GM10266 (cell line): ENCODE results near the gene TAS2R38.

Source experiments
- DNase-seq: peaks from one replicate; pipeline ENCODE4 v3.0.0; 2012; ENCODE audit errors: extremely low spot score
- CTCF ChIP-seq: IDR thresholded peaks from 2 replicates; pipeline ENCODE4 v1.5.1; 2012; ENCODE audit warnings: mild to moderate bottlenecking, low read depth; ENCODE audit not compliant: control insufficient read depth, insufficient read depth; ENCODE audit errors: missing control alignments

TAS2R38 gene

DNA sequence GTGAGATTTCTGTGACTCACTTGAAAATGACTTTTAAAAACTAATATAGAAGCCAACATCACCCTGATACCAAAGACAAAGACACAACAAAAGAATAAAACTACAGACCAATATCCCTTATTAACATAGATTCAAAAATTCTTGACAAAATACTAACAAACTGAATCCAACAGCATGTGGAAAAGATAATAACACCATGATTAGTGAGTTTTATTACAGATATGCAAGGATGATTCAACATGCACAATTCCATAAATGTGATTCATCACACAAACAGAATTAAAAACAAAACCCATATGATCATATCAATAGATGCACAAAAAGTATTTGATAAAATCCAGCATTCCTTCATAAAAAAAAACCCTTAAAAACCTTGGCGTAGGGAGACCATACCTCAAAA lies 28.6 kb upstream of the TAS2R38 start:
- no peak for TF ChIP-seq CTCF
- no peak for DNase-seq

DNA sequence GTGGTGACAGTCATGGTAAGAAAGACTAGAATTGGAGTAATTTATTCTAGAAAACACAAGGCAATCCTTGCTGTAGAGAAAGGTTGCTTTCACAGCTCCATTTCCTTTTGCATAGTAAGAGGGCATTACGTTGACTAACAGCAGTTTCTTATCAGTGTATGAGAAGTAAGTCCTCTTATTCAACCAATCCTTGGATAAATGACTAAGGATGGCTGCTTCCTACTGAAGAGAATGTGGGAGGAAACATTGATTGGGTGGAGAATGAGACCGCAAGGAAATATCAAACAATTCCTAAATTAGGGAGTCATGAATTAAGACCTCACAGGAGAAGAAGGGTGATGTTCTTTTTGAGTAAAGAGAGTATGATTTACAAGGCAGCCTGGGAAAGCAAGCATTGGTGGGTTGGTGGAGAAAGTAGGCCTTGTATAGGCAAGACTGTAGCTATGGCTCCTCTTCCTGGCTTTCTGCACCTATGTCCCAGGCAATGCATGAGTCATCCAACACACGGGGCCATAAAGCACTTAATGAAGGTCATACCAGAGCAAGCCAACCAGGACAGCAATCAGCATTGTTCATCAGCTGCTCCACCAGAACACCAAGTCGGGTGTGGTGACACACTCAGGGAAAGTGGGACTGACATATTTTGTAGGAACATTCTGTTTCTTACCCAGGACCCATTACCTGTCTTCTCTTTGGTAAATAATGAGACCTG lies 27.7 kb upstream of the TAS2R38 start:
- DNase-seq = no peak
- no peak for TF ChIP-seq CTCF

GRCh38 chr7:142000244-142000643 lies 26.7 kb upstream of the TAS2R38 start:
- TF ChIP-seq CTCF = no peak
- no peak for DNase-seq

DNA sequence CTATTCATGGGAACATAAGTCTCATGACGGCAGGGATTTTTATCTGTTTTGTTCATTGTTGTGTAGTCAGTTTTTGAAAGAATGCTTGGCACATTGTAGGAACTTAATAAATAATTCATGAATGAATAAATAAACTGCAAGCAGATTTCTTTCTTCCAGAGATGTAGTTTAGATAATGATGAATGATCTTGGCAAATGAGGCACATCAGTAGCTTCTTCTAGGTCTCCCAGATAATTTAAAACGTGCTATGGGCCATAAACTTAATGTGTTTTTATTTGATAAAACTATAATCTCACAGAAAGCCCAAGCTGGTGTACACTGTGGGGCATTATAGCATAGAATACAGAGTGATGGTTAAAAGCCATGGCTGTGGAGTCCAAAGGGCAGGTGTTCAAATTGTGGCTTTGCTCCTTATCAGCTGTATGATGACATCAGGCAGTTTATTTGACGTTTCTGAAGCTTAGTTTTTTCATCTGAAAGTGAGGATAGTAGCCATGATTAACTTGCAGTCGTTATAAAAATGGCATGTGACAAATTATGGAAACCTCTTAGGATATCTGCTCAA lies 25.6 kb upstream of the TAS2R38 start:
- DNase-seq = no peak
- no peak for TF ChIP-seq CTCF

- TF ChIP-seq CTCF = no peak
- DNase-seq = no peak
These were observed 19.8 kb upstream of the TAS2R38 start for GRCh38 chr7:141993354-141993753.

DNA sequence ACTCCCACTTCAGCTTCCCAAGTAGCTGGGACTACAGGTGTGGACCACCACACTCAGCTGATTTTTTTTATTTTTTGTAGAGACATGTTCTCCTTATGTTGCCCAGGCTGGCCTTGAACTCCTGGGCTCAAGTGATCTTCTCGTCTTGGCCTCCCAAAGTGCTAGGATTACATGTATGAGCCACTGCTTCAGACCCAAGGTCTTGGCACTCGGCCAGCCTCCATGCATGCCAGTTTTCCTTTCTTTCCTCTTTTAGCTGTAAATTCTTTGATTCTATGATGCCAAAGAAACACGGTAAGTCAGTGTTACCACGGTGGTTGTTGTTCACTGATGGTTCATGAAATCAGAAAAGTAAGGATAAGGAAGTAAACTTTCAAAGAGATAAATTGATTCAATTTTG lies 19.1 kb upstream of the TAS2R38 start:
- no peak for DNase-seq
- no peak for TF ChIP-seq CTCF

GRCh38 chr7:141992156-141992555 lies 18.6 kb upstream of the TAS2R38 start:
- no peak for TF ChIP-seq CTCF
- no peak for DNase-seq
